OCI-M2 (cell line): ENCODE measurements around the gene TGM5.
"Not testable (repeated sequence)": the region's sequence is repeated elsewhere in the genome, so short reads cannot be mapped to it uniquely, and the experiment has no call there.

Source experiments
- DNase-seq: peaks from one replicate; lab custom pipeline; 2025; ENCODE audit not compliant: unreplicated experiment; lab: John Stamatoyannopoulos, UW

TGM5 gene

GRCh38 chr15:43275740-43276562 lies 9.2 kb upstream of the TGM5 start:
- DNase-seq = no peak

DNA sequence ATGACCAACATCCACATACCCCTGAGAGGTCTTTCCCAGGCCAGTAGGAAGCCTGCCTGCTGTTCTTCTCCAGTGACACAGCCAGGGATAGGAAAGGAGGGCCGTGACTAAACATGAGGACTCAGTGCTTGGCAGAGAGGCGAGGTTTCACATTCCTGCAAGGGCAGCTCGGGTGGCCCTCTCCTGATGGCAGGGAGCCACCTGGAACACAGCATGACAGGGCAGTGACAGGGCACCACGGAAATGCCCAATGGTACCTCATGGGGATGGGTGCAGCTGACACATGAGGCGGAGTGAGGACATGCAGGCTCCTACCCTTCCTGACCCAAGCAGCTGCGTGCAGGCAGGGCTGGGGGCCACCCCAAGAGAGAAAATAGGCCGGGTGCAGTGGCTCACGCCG lies 7.4 kb upstream of the TGM5 start:
- no peak for DNase-seq

GRCh38 chr15:43273243-43273642 lies 6.5 kb upstream of the TGM5 start:
- DNase-seq = no peak

GRCh38 chr15:43271908-43272307 lies 5.2 kb upstream of the TGM5 start:
- not testable (repeated sequence) for DNase-seq

- no peak for DNase-seq
Observed at GRCh38 chr15:43270676-43271306, 4.1 kb upstream of the TGM5 start.

DNA sequence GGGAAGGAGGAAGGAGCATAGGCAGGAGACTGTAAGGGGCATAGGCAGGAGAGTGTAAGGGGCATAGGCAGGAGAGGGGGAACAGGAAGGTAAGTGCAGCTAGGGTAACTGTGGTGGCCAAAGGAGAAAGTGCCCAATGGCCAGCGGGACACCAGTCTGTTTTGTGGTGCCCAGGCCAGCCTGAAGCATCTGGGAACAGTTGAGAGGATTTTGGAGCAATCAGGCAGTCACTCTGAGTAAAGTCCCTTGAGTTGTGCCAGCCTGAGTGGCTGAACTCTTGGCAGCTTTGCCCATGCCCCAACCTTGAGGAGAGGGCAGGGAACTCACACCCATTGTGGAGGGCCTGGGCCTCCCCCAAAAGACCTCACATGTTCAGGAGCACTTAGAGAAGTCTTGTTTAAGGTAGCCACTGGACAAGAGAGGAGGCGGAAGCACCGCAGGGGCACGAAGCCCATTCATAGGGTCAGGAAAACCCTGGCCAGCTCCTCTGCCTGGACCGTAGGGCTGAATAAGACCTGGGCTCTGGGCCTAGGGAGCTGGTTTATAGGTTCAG lies 3.5 kb upstream of the TGM5 start:
- DNase-seq = no peak

DNA sequence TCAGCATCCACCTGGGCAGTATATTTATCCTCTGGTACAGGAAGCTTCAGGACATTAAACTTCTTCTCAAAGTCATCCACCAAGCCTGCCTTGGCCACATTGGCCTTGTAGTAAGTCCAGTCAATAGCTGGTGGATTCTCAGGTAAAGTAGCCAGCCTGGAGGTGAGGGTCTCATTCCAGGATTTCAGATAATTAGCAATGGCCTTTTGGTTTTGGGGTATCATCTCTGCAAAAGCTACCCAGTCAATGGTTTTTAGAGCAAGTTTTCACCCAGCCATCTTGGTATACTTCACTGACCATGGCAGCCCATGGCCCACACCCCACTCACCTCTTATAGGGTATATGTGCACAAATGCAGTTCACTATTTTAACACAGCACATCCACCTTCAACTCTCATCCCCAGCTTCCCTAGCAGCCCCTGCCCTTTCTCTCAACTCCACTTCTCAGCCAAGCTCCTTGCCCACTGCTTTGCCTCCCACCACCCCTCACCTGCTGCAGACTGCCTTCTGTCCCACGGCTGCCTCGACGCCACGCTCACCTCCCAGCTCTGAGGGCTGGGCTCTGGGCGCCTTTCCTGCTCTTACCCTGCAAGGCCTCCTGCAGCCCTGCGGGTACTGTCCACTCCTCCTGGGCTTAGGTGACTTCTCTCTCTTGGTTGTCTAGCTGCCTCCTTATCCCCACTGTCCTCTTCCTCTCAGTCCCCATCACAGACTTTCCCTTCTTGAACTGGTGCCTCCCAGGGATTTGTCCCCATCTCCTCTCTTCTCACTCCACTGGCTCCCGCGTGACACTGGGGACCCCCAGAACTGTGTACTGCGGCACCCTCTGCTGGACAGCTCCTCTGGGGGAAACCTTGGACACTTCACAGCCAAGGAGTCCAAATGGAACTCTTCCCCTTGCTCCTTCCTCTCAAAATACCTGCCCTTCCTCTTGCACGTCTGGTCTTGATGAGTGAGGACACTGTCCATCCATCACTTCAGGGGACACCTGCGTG lies 1.7 kb upstream of the TGM5 start:
- DNase-seq = no peak

DNA sequence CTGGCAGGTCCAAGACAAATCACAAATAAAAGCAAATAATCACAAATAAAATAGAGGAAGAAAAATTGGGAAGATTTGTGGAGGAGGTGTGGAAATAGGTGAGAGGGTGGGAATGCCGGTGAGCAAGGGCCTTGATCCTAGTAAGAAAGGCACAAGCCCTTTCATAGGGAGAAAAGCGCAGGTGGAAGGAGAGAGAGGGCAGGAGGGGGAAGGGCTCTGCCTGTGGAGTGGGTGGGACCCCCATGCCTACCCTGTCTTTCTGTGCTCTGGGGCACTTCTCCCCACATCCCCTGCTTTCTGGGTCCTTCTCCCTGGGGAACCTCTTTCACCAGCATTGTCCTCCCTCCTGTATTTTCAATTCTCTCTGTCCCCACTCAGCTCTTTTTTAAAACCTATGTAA lies 711 bp upstream of the TGM5 start:
- DNase-seq = no peak

GRCh38 chr15:43266386-43266785 lies 342 bp downstream of the TGM5 start:
- no peak for DNase-seq

DNA sequence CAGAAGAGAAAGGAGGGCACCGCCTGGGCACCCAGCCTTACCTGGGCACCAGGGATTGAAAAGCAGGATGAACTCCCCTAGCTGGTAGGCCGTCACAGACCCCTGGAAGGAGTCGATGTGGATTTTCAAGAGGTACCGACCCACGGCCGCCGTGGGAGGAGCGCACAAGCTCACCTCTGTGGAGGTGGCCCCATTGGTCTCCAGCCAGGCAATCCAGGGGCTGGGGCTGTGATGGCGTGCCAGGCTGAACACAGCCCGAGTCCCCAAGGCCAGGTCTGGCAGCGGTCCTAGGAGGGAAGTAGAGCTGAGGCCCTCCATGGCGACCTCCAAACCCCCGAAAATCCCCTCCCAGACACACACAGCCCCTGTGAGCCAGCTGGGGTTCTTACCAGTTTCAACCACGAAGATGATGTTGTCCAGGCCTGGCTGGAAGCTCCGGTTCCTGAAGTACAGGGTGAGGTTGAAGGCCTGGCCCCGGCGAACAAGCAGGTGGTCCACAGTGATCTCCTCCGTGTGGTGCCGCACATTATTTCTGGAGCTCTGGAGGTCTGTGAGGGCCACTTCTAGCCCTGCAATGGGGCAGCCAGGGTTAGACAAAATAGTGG lies 6.6 kb downstream of the TGM5 start:
- no peak for DNase-seq

GRCh38 chr15:43258781-43259180 lies 7.9 kb downstream of the TGM5 start:
- DNase-seq = no peak

GRCh38 chr15:43256341-43256740 lies 10.4 kb downstream of the TGM5 start:
- no peak for DNase-seq

DNA sequence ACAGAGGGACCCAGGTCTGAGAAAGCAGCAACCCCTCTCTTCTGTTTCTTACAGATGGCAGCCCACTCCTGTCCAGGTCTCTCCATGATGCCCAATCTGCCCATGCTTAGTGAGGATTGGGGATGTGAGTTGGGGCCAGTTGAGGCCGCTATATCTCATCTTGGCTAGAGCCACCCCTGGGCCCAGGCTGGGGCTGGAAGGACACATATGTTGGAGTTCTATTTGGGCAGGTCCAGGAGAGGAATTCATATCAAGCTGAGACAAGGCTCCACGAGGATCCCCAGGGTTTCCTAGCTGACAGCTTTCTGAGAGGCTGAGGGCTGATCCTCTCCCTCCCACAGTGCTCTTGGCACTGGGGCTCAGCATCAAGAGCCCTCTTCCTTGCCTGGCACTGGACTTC lies 11.4 kb downstream of the TGM5 start:
- DNase-seq = no peak

- no peak for DNase-seq
Observed at GRCh38 chr15:43253431-43254403, 13.0 kb downstream of the TGM5 start.

DNA sequence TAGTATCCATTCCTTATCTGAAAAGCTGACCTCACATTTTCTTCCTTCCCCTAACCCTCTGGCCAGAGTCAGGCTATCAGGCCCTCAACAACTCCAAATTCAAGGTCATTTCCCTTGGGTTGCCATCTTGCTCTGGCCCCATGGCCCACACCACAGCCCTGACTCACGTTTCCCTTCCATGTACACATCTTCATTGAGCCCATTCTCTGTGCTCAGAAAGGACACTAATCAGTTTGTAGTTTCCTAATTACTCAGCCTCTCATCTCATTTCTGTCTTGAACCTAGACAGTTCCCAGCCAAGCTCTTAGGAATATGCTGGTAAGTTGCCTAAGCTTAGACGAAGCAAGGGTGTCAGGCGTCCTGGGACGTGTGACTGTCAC lies 14.9 kb downstream of the TGM5 start:
- DNase-seq = no peak

DNA sequence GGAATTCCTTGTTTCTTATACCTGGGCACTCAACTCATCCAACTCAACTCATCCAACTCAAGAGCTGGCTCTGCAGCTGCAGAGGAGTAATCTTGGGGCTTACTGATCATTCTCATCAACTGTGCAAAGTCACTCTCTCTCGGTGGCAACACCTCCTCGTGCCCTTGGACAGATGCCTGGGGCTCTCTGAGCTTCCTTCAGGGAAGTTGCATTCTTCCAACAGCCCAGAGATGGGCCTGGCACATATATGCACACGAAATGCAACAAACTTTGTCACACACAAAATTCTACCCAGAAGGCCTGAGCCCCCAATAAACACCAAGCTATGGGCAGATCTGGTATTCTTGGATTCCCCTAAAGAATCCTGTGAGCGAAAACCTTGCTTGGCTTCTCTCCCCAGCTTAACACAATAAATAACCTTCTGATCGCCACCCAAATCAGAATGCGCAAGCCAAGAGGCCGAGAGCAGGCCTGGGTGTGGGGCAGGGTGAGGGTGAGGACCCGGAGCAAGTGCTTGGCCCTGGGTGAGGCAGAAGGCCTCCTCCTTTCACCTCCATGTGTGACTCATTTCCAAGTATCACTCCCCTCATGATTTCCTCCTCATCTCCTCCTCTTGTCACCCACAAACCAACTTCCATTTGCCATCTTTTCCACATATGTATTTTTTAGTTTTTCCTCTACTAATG lies 15.4 kb downstream of the TGM5 start:
- DNase-seq = no peak

DNA sequence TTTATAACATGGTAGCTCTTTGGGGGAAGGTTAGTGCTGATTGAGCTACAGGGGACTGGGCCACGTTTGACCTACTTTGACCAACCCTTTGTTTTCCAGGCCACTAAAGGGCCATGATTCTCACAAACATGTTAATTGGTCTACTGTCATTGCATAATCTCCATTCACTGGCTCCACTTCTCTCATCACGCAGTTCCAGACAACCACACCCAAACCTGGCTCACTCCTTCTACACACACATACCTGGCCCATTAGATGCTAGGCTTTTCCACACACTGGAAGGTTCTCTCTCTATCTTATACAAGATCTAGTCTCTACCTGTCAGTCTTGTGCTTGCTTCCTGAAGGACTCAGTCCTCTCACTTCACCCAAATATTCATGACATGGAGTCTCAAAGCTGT lies 15.9 kb downstream of the TGM5 start:
- DNase-seq = no peak

GRCh38 chr15:43249699-43250203 lies 17.0 kb downstream of the TGM5 start:
- DNase-seq = no peak

DNA sequence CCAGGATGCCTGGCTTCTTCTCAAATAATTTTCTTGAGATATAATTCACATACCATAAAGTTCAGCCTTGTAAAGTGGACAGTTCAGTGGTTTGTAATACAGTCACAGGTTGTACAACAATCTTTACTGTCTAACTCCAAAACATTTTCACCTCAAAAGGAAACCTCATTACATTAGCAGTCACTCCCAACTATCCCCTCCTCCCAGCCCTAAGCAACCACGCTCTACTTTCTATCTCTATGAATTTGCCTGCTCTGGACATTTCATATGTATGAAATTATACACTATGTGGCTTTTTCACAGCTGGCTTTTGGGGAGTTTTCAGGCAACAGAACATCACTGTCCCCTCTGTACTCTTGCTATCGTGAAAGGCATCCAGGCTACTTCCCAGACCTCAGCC lies 17.5 kb downstream of the TGM5 start:
- DNase-seq = no peak
